ENCODE data around the gene KLF16.

KLF16 gene

GRCh38 chr19:1852581-1853128, 10.7 kb downstream of the KLF16 start:
- H3K27me3 ChIP-seq: no peaks in the 10 kb centered on the region
- peaks cover 6 to 93% (median 52%) of the 10 kb centered on the region in 11 experiments; a peak in 18 of 22 replicates for H4K20me1 ChIP-seq
- H3K27ac ChIP-seq: peak overlapping the region in 10 of 11 experiments; percentile 61 to 99 (median 96); a peak in 20 of 22 replicates
- H3K4me2 ChIP-seq: peak overlapping the region; percentile 98 to 100 (median 99)
- no peak for TF ChIP-seq Cebpa-rat (IDR thresholded peaks at IDR 0.05)
- peak overlapping the region; percentile 21 to 64 (median 51); a peak in 18 of 20 replicates for H3K4me3 ChIP-seq
- H3K36me3 ChIP-seq: peaks cover 0 to 17% (median 7%) of the 10 kb centered on the region in 11 experiments; a peak in 14 of 22 replicates
- peak overlapping the region; percentile 59 to 98 (median 74) for H3K9ac ChIP-seq
- peaks cover 61 to 85% (median 80%) of the 10 kb centered on the region in 10 experiments for H3K4me1 ChIP-seq
- no peaks in the 10 kb centered on the region for H3K9me3 ChIP-seq (replicated peaks in 1 of 11)

- Histone ChIP-seq H4K20me1 (peaks cover 13 to 93% (median 60%) of the 10 kb centered on the region in 11 experiments; a peak in 21 of 22 replicates), H3K9ac (peak overlapping the region; percentile 59 to 98 (median 74); a peak in 21 of 22 replicates), H3K4me2 (peak overlapping the region; percentile 98 to 100 (median 99))
Measured at GRCh38 chr19:1851654-1852580, 11.5 kb downstream of the KLF16 start.

GRCh38 chr19:1850809-1851653, 12.3 kb downstream of the KLF16 start:
- H3K4me2 ChIP-seq: peak overlapping the region; percentile 98 to 100 (median 99)

More at GRCh38 chr19:1851654-1852580, 11.5 kb downstream of the KLF16 start:
- H3K4me1 ChIP-seq: peaks cover 63 to 84% (median 78%) of the 10 kb centered on the region in 10 experiments
- no peak for TF ChIP-seq Cebpa-rat (IDR thresholded peaks at IDR 0.05)
- no peaks in the 10 kb centered on the region for H3K27me3 ChIP-seq
- H3K4me3 ChIP-seq: peak overlapping the region in 9 of 10 experiments; percentile 28 to 64 (median 51); a peak in 17 of 20 replicates
- peaks cover 0 to 17% (median 9%) of the 10 kb centered on the region in 11 experiments; a peak in 15 of 22 replicates for H3K36me3 ChIP-seq
- no peaks in the 10 kb centered on the region for H3K9me3 ChIP-seq (replicated peaks in 1 of 11)
- peak overlapping the region in 10 of 11 experiments; percentile 61 to 99 (median 96); a peak in 19 of 22 replicates for H3K27ac ChIP-seq

GRCh38 chr19:1849886-1850398, 13.4 kb downstream of the KLF16 start:
- Histone ChIP-seq H3K4me1 (peaks cover 71 to 86% (median 84%) of the 10 kb centered on the region in 10 experiments), H3K4me3 (no peak overlapping the region), H3K9ac (peak overlapping the region in 2 of 11 experiments; percentile 24; a peak in 2 of 22 replicates), H3K27me3 (no peaks in the 10 kb centered on the region), H4K20me1 (peaks cover 33 to 94% (median 71%) of the 10 kb centered on the region in 11 experiments; a peak in 21 of 22 replicates), H3K36me3 (peaks cover 10 to 37% (median 29%) of the 10 kb centered on the region in 11 experiments; a peak in 20 of 22 replicates), H3K4me2 (peak overlapping the region in 3 of 11 experiments; percentile 15 to 32 (median 29); a peak in 4 of 22 replicates), H3K27ac (no peak overlapping the region), H3K9me3 (replicated peaks in 1 of 11) (no peaks in the 10 kb centered on the region)
- TF ChIP-seq Cebpa-rat (IDR thresholded peaks at IDR 0.05): no peak

More at GRCh38 chr19:1850809-1851653, 12.3 kb downstream of the KLF16 start:
- H3K9me3 ChIP-seq (replicated peaks in 1 of 11): no peaks in the 10 kb centered on the region
- peaks cover 0 to 26% (median 18%) of the 10 kb centered on the region in 11 experiments; a peak in 18 of 22 replicates for H3K36me3 ChIP-seq
- H3K27me3 ChIP-seq: no peaks in the 10 kb centered on the region
- H3K4me3 ChIP-seq: peak overlapping the region in 8 of 10 experiments; percentile 38 to 64 (median 52); a peak in 16 of 20 replicates
- peaks cover 68 to 86% (median 83%) of the 10 kb centered on the region in 10 experiments for H3K4me1 ChIP-seq
- TF ChIP-seq Cebpa-rat (IDR thresholded peaks at IDR 0.05): no peak
- H3K27ac ChIP-seq: peak overlapping the region in 10 of 11 experiments; percentile 61 to 99 (median 90); a peak in 19 of 22 replicates
- peaks cover 22 to 94% (median 68%) of the 10 kb centered on the region in 11 experiments; a peak in 21 of 22 replicates for H4K20me1 ChIP-seq
- H3K9ac ChIP-seq: peak overlapping the region; percentile 59 to 98 (median 74); a peak in 21 of 22 replicates

GRCh38 chr19:1849132-1849474, 14.3 kb downstream of the KLF16 start:
- Histone ChIP-seq H4K20me1 (peaks cover 41 to 94% (median 72%) of the 10 kb centered on the region in 11 experiments; a peak in 21 of 22 replicates), H3K4me2 (peak overlapping the region in 7 of 11 experiments; percentile 2 to 97 (median 5); a peak in 6 of 22 replicates), H3K4me3 (peak overlapping the region in 9 of 10 experiments; percentile 82 to 100 (median 99); a peak in 12 of 20 replicates), H3K9me3 (replicated peaks in 1 of 11) (no peaks in the 10 kb centered on the region), H3K9ac (peak overlapping the region in 4 of 11 experiments; percentile 98 to 100 (median 100); a peak in 4 of 22 replicates), H3K4me1 (peaks cover 71 to 86% (median 84%) of the 10 kb centered on the region in 10 experiments), H3K36me3 (peaks cover 7 to 38% (median 32%) of the 10 kb centered on the region in 11 experiments; a peak in 20 of 22 replicates), H3K27ac (peak overlapping the region in 3 of 11 experiments; percentile 98 to 100 (median 100); a peak in 5 of 22 replicates), H3K27me3 (no peaks in the 10 kb centered on the region)
- TF ChIP-seq Cebpa-rat (IDR thresholded peaks at IDR 0.05): no peak

GRCh38 chr19:1848399-1849131, 14.8 kb downstream of the KLF16 start, which contains the start of gene REXO1:
TSS of gene REXO1 (minus strand) at chr19:1848483. CDS start at chr19:1848358, 125 bp downstream.
- Histone ChIP-seq H3K9me3 (replicated peaks in 1 of 11) (no peaks in the 10 kb centered on the region), H3K4me2 (peak within 1 kb of the TSS; percentile 95 to 100 (median 97)), H3K27me3 (no peaks in the 10 kb centered on the region), H4K20me1 (peaks cover 42 to 94% (median 77%) of the 10 kb centered on the region in 11 experiments; a peak in 21 of 22 replicates), H3K27ac (peak within 1 kb of the TSS; percentile 96 to 100 (median 100)), H3K4me3 (peak within 1 kb of the TSS; percentile 82 to 100 (median 98)), H3K4me1 (peaks cover 71 to 86% (median 84%) of the 10 kb centered on the region in 10 experiments), H3K36me3 (peaks cover 6 to 41% (median 32%) of the 10 kb centered on the region in 11 experiments; a peak in 20 of 22 replicates), H3K9ac (peak within 1 kb of the TSS; percentile 94 to 100 (median 99))
- TF ChIP-seq Cebpa-rat (IDR thresholded peaks at IDR 0.05): no peak

Data from BLaER1 treated with 17β-estradiol and CSF1 and Interleukin-3, amounts not matched to agents 10 nM and 100 nM (cell line).